SKM-1 treated with dmso at 0.1 percent for 144 hours (cell line): ENCODE results near the gene CIPC.

Source experiments
- DNase-seq: peaks from one replicate; lab custom pipeline; 2025; ENCODE audit not compliant: unreplicated experiment; lab: John Stamatoyannopoulos, UW

Gene CIPC

DNA sequence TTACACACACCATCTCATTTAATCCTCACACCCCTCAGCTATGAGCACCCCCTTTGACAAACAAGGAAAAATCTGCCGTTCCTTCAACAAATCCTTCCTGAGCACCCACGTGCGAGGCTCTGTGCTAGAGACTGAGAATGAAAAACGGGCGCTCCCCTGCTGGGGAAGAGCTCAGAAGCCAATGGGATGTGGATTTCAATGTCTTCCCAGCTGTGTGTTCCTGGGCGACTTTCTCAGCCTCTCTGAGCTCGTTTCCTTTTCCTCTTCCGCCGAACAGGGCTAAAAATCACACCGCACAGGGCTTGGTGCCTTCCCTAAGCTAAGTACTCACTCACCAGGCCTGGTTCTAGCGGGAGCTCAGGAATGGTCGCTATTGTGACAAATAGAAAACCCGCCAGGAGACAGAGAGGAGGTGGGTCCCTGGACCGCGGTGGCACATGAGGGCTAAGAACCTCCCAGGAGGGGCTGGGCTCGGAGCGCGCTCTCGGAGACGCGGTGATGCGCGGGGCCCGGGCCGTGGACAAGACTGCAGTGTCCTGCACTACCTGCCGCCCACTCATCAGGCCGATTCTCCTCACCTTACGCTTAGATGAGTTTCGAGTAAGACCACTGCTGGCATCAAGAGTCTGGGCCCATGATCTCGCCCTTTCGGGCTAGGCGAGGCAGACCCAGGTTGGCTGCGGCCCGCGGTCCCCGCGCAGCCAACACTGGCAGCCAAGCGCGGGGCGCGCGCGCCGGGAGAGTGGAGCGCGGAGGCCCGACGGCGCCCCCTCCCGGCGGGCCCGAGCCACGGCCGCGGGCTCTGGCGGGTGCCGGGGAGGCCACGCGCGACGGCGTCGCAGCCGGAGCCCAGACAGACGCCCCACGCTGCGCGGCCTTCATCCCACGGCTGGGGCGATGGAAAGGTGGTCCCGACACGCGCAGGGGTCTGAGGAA, 26.6 kb downstream of the CIPC start:
- DNase-seq, result no peak

DNA sequence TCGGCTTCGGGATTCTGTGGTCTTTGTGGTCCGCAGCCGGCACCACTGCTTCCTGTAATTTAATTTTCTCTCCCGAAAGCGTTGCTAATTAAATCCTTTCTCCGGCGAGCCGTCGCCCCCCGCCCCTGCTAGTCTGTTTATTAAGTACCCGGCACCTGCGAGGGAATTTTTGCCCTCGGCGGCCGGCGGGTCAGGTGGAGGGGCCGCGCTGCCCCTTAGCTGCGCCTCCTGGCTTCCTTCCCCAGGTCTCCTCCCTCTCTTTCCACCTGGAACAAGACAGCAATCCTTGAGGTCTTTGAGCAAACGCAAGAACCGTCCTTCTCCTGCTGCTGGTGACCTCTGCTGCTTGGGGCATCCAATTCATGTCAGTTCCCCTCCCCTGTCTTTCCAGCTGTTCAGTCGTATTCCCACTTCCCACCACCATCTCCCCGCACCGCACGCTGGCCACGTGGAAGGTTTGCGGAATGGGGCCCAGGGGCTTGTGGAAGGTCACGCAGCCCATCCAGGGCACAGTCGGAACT, 27.3 kb downstream of the CIPC start:
- DNase-seq, result no peak

- no peak for DNase-seq
Observed at GRCh38 chr14:77125823-77126325, 27.8 kb downstream of the CIPC start.

- DNase-seq, result no peak
Observed at GRCh38 chr14:77126461-77126990, 28.5 kb downstream of the CIPC start.

DNA sequence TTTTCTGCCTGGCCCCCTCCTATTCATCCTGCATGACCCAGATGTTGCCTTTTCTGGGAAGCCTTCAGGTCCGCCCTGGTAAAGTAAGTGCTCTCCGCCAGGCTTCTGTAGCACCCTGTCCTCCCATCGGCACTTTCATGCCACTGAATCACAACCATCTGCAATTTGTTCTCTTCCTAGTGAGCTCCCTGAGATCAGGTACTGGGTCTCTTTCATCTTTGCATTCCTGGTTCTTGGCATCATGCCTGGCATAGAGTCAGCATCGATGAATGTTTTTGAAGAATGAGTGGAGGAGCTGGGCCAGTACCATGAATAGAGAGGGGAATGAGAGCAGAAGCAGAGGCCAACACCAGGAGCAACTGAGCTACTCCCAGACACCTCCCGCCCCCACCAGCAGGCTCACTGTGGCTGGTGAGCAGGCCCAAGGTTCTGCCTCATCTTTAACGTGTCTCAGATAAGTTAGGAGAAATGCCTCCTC, 30.4 kb downstream of the CIPC start:
- no peak for DNase-seq

GRCh38 chr14:77130386-77130785, 32.3 kb downstream of the CIPC start:
- DNase-seq, result no peak

DNA sequence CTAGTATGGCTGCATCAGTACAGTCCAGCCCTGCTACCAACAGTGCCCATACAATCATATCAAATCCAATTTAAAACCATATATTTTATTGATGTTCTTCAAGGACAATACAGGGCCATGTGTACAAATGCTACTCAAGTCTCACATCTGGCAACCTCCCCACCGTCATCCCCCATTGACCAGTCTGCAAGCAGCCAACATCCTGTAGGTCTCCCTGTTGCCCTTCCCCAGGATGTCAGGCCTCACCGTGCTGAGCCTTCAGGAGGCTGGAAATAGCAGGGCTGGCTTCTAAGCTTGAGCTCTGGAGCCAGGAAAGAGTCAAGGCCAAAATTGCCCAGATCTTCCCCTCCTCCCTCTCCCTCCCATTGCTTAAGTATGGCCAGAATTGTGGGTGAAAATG, 33.1 kb downstream of the CIPC start:
- no peak for DNase-seq

DNA sequence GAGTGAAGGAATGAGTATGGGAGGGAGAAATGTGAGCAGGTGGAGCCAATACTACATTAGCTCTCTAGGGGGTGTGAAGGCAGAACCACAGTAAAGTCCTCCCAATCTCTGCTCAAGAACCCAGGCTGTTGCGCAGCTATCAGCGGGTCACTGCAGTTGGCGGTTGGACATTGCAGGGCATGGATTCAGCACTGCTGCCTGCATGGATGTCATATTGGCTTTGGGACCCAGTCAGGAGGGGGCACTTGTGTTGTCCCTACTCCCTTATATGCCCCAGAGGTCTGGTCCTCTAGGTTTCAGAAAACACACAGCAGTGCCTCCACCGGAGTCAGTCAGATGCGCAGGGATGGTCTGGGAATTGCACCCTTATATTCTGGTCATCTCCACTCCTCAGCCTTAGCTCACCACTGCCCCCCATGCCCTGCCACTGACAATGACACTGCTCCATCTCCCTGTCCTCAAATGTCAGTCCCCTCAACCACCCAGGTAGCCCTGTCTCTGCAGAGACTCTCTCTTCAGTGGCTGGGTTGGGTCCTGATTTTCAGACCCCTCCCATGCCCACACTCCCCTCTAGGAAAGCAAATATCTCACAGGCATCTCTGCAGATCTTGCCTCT, 33.9 kb downstream of the CIPC start:
- no peak for DNase-seq

- no peak for DNase-seq
Observed at GRCh38 chr14:77133720-77134338, 35.8 kb downstream of the CIPC start.

DNA sequence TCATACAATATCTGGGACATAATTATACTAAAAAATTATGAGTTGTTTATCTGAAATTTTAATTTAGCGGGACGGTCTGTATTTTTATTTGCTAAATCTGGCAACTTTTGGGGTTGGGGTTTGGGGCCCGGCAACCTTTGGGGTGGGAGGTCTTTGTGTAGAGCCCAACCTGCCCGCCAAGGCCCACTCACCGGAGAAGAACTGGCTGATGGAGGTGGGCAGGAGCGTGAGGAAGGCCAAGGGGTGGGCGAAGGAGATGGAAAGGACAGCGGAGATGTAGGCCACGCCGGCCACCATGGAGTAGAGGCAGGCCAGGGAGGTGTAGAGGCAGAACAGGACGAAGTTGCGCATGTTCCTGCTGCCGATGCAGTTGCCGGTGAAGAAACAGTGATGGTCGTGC, 41.0 kb downstream of the CIPC start:
- DNase-seq, result no peak

- DNase-seq, result no peak
Observed at GRCh38 chr14:77139540-77140358, 41.7 kb downstream of the CIPC start.

DNA sequence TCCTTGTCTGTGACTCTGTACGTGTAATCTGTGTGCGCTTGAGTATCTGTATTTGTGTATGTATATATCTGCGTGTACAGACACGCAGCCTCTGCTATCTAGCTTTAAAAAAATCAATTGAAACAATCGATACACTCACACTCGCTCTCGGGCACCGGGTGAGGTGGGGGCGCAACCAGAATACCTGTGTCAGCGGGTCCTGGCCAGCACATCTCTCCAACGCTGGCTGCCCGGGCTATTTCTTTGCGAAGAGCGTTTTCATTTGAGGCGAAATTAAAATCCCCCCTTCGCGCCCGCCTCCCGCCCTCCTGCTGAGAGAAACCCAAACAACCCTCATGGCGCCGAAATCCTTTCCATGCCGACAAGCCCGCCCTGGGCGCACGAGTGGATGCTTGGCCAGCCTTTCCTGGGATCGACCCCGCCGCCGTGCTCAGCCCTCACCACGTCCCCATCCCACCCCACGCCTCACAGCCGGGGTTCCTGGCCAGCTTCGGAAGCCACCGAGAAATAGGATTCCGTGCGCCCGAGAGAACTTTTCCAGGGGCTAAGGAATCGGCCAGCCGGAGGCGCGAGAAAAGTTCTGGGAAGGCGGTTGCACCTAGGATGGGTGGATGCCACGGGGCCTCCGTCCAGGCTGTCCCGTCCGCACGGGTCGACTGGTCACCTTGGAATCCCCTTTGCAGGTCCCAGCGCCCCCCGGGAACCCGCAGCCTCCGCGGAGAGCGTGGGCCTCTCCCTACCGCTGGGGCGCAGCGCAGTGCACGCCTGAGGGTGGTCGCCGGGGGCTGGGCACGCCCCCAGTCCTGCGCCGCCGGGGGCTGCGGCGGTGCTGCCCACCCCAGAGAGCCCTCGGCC, 42.5 kb downstream of the CIPC start:
- no peak for DNase-seq

GRCh38 chr14:77141214-77142004, 43.4 kb downstream of the CIPC start, which contains the start of gene ZDHHC22:
Gene ZDHHC22, minus strand, starts transcription at chr14:77141791. Its CDS starts 2,053 bp downstream, at chr14:77139738.
- DNase-seq, result no peak

DNA sequence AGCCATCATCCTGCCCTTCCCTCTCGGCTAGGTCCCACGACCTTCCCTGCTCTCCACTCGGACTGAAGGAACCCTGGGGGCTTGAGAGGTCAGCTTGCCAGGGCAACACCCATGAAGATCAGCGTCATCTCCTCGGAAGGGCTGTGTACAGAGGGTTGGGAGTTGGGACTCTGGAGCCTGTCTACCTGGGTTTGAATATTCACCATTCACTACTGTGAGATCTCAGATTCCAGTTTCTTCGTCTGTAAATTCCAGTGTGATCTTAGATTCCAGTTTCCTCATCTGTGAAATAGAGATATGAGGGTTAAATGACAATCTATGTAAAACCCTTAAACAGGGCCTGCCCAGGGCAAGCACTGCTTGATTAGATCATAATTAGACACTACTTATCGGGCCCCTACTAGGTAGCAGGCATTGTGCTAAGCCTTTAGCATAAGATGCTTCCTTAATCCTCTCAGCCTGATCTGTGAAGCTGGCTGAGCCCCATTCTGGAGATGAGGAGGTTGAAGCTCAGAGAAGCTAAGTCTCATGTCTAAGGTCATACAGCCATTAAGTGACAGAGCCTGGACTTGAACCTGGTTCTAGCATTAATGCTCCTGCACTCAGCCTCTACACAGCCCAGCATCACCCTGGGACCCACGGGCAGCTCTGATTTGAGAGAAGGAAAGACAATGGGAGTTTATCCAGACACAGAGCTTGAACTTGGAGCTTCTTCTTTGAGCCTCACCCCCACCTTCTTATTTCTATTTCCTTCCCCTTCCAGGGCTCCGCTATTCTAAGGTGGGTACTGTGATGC, 44.1 kb downstream of the CIPC start:
- no peak for DNase-seq

GRCh38 chr14:77143071-77143470, 45.0 kb downstream of the CIPC start:
- no peak for DNase-seq

DNA sequence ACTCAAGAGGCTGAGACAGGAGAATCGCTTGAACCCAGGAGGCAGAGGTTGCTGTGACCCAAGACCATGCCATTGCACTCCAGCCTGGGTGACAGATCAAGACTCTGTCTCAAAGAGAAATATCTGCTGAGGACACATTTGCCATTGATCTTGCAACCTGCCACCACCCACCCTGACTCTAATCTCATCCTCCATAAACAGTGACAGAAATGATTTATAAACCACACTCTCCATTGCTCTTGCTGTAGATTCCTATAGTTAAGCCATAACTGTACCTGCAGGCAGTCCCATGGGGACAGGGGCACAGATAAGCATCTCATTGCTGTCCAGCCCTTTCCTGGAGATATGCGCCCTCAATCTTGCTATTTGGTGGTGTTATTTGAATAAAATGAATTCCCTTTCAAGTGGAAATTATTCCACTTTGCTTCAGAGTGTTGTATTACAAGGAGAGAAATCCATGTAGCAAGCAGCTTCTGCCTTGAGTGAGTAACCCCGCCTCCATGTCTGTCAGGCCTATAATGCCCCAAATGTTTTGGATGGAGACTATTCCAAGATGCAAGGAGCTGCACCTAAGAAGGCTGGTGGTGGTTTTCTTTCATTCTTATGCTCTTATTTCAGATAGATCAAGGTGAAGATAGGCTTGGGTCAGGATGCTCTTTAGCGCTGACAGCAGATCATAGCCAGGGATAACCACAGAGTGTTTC, 46.5 kb downstream of the CIPC start:
- no peak for DNase-seq
